ENCODE data around the gene PARD6B.

Gene PARD6B

DNA sequence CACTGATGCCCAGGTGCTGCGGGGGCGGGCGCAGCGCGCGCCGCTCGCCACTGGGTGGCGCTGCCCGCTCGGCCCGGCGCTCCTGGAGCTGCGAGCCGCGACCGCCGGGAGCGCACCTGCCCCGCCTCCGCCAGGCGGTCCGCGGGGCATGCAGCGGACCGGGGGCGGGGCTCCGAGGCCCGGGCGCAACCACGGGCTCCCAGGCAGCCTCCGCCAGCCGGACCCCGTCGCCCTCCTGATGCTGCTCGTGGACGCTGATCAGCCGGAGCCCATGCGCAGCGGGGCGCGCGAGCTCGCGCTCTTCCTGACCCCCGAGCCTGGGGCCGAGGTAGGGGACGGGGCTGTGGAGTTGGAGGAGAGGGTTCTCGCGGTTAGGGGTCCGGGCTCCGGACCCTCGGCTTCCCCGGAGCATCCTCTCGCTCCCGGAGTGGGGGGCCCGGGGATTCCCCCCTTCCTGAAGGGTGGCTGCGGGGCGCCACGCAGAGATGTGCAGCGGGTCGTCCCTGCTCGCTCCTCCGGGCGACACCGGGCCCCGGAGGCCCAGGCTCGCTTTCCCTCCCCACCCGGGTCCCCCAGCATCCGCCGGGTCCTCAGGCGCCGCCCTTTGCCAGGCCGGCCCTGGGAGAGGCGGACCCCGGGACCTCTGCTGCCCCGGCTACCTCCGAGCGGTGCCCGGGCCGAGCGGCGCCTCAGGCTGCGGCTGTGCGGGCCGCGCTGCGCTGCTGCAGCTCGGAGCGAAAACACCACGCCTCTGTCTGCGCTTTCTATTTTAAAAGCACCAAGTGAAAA lies 63.7 kb downstream of the PARD6B start, which contains the start of gene BCAS4:
Gene BCAS4, plus strand, starts transcription at position 216 of the 789 bp plus-strand sequence. Its CDS starts 23 bp downstream, at position 239.
- H2AFZ ChIP-seq (ENCODE audit: low read depth, low read length, severe bottlenecking): peak within 1 kb of the TSS; percentile 89
- H4K20me1 ChIP-seq (ENCODE audit: low read depth, low read length): no peaks in the 10 kb centered on the region
- TF ChIP-seq EZH2phosphoT487 (conservative IDR thresholded peaks at IDR 0.05; ENCODE audit: low read length): no peak
- peak; percentile 54 for TF ChIP-seq CTCF (IDR thresholded peaks at IDR 0.05; ENCODE audit: insufficient read depth, low read length, poor library complexity, severe bottlenecking)
- no peaks in the 10 kb centered on the region; the same call in 1 of the 2 replicates for H3K36me3 ChIP-seq (ENCODE audit: low read length)
- peak within 1 kb of the TSS; percentile 94 for H3K9ac ChIP-seq (ENCODE audit: low read length)
- peak within 1 kb of the TSS; percentile 99 for H3K27ac ChIP-seq (ENCODE audit: low read depth, low read length)
- no peaks in the 10 kb centered on the region for H3K9me2 ChIP-seq (replicated peaks; ENCODE audit: insufficient read depth, low read length)
- H3F3A ChIP-seq (ENCODE audit: insufficient read depth): peaks cover 52% of the 10 kb centered on the region
- H3K9me3 ChIP-seq (ENCODE audit: insufficient read depth, low read length): no peaks in the 10 kb centered on the region
- H3K79me2 ChIP-seq (ENCODE audit: insufficient read depth, low read length): peaks cover 38% of the 10 kb centered on the region
- H3K4me3 ChIP-seq (ENCODE audit: insufficient read depth, low read length, poor library complexity, severe bottlenecking): peak within 1 kb of the TSS; percentile 87
- H3K4me2 ChIP-seq (ENCODE audit: low read depth, low read length, poor library complexity, severe bottlenecking): peak within 1 kb of the TSS; percentile 94
- no peaks in the 10 kb centered on the region for H3K27me3 ChIP-seq (ENCODE audit: low read length)

DNA sequence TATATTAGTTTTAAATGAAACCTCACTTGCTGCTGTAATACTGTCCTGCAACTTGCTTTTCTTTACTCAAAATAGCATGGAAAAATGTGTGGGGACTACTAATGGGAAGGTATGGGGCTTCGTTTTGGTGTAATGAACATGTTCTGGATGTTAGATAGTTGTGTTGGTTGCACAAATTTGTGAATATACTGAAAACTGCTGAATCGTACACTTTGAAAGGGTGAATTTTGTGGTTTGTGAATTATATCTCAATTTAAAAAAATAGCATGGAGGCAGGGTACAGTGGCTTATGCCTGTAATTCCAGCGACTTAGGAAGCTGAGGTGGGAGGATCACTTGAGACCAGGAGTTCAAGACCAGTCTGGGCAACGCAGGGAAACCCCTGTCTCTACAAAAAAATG lies 65.8 kb downstream of the PARD6B start:
- Histone ChIP-seq H3K9me2 (replicated peaks; ENCODE audit: insufficient read depth, low read length) (no peaks in the 10 kb centered on the region), H3F3A (ENCODE audit: insufficient read depth) (peaks cover 73% of the 10 kb centered on the region), H2AFZ (ENCODE audit: low read depth, low read length, severe bottlenecking) (no peak overlapping the region), H3K9me3 (ENCODE audit: insufficient read depth, low read length) (no peaks in the 10 kb centered on the region), H3K9ac (ENCODE audit: low read length) (peak overlapping the region; percentile 67), H3K4me3 (ENCODE audit: insufficient read depth, low read length, poor library complexity, severe bottlenecking) (peak overlapping the region; percentile 62), H3K79me2 (ENCODE audit: insufficient read depth, low read length) (peaks cover 58% of the 10 kb centered on the region), H3K36me3 (ENCODE audit: low read length) (no peaks in the 10 kb centered on the region; the same call in 1 of the 2 replicates), H3K4me2 (ENCODE audit: low read depth, low read length, poor library complexity, severe bottlenecking) (peak overlapping the region; percentile 94), H3K27ac (ENCODE audit: low read depth, low read length) (peak overlapping the region; percentile 99), H3K27me3 (ENCODE audit: low read length) (no peaks in the 10 kb centered on the region), H4K20me1 (ENCODE audit: low read depth, low read length) (no peaks in the 10 kb centered on the region)
- TF ChIP-seq CTCF (IDR thresholded peaks at IDR 0.05; ENCODE audit: insufficient read depth, low read length, poor library complexity, severe bottlenecking) (no peak), EZH2phosphoT487 (conservative IDR thresholded peaks at IDR 0.05; ENCODE audit: low read length) (no peak)

DNA sequence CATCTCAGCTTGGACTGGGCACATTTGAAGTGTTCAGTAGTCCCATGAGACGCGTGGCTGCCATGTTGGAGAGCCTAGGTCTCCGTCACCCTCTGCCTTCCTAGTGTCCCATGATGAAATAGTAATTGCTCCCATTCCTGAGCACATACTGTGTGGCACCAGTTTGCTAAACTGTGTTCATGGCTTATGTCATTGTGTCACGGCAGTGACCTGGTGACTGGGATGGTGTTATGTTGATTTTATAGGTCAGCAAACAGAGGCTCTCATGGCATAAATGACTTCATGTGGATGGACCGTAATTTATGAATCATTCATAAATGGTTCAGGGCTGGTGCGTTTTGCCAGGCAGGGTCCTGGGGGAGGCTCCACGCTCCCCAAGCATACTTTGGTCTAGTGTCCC lies 67.3 kb downstream of the PARD6B start:
- Histone ChIP-seq H3K79me2 (ENCODE audit: insufficient read depth, low read length) (peaks cover 73% of the 10 kb centered on the region), H3K9me3 (ENCODE audit: insufficient read depth, low read length) (no peaks in the 10 kb centered on the region), H3K27me3 (ENCODE audit: low read length) (no peaks in the 10 kb centered on the region), H3F3A (ENCODE audit: insufficient read depth) (peaks cover 84% of the 10 kb centered on the region), H4K20me1 (ENCODE audit: low read depth, low read length) (no peaks in the 10 kb centered on the region), H2AFZ (ENCODE audit: low read depth, low read length, severe bottlenecking) (no peak overlapping the region), H3K9me2 (replicated peaks; ENCODE audit: insufficient read depth, low read length) (no peaks in the 10 kb centered on the region), H3K4me3 (ENCODE audit: insufficient read depth, low read length, poor library complexity, severe bottlenecking) (peak overlapping the region; percentile 48), H3K27ac (ENCODE audit: low read depth, low read length) (peak overlapping the region; percentile 99), H3K9ac (ENCODE audit: low read length) (peak overlapping the region; percentile 67), H3K36me3 (ENCODE audit: low read length) (no peaks in the 10 kb centered on the region; the same call in 1 of the 2 replicates), H3K4me2 (ENCODE audit: low read depth, low read length, poor library complexity, severe bottlenecking) (peak overlapping the region; percentile 94)
- TF ChIP-seq CTCF (IDR thresholded peaks at IDR 0.05; ENCODE audit: insufficient read depth, low read length, poor library complexity, severe bottlenecking): no peak
- no peak for TF ChIP-seq EZH2phosphoT487 (conservative IDR thresholded peaks at IDR 0.05; ENCODE audit: low read length)

Measured in SU-DHL-6 (cell line).